CD4-positive, alpha-beta T cell treated with Interleukin-21 for 1 hour (primary cell): ENCODE data around the gene SLC39A7.
"Not testable (repeated sequence)": the region's sequence is repeated elsewhere in the genome, so short reads cannot be mapped to it uniquely, and the experiment has no call there.

ENCODE experiments used
- DNase-seq: peaks from one replicate; pipeline ENCODE4 v3.0.0-alpha.2; 2020

The SLC39A7 gene

DNA sequence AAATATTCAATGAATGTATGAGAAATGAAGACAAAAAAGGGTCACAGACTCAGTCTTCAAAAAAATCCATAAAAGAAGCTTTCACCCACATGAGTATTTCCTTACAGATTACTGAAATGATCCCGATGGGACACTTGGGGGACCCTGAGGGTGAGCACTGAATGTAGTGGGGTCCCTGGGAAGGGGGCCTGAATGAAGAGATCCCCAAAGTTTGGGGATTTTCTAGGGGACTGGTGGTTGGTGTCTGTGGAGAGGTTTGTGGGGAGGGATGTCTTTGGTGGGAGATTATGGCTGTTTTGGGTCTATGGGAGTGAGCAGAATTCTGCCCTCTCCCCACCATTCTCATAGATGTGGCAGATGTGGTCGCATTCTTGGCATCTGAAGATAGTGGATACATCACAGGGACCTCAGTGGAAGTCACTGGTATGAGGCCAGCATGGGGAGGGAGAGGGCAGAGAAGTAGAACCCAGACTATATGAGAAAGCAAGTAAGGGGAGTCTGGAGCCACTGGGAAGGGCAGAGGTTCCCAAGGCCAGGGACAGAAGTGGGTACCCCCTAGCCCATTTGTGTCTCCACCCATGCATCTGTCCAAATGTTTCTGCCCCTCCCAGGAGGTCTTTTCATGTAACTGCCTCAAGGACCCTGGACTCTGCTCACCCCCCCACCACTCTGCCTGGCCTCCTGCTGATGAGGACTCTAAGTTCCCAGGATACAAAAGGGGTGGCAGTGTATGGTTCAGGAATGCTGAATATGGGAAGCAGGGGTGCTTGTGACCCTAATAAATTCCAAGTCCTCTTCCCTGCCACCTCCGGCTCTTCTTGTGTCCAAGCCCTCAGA lies 5.6 kb downstream of the SLC39A7 start:
- DNase-seq = no peak

- no peak for DNase-seq
Observed at GRCh38 chr6:33206864-33207551, 6.3 kb downstream of the SLC39A7 start.

- DNase-seq = peak; percentile 35
Observed at GRCh38 chr6:33207552-33208090, 7.0 kb downstream of the SLC39A7 start.

DNA sequence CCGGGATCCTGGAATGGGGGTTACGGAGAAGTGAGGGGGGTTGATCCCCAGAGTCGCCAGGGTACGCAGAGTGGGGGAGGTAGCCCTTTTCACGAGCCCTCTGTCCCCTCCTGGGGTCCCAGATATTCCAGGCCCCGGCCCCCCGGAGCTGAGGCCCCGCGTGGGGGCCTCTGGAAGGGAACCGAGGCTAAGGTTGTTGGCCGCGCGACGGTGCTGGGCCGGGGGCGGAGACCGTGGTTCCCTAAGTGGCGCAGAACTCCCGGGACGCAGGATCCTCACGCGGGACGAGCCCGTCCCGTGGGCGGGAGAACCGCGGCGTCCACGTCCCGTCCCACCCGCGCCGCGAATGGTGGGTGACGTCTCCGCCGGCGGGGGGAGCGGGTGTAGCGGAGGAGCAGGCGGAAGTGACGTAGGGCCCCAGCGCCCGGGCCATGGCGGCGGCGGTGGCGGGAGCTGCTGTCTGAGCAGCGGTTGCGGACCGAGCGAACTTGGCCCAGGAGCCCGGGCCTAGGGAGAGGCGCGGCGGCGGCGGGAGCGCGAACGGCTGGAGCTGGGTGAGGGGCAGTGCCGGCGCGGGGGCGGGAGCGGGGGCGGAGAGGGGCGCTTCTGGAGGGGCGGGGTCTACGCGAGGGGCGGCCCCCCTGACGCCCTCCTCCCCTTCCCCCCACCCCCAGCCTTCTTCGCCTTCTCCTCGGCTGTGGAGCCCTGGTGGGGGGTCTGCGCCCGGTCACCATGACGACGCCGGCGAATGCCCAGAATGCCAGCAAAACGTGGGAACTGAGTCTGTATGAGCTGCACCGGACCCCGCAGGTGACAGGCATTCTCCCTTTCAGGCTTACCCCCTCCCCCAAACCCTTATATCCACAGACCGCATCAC lies 7.7 kb downstream of the SLC39A7 start, which contains the start of gene RING1:
TSS of gene RING1 (plus strand) at position 410 of the 877 bp plus-strand sequence. CDS start at position 733, 323 bp downstream.
- DNase-seq = peak; percentile 88

GRCh38 chr6:33209856-33210255 lies 9.2 kb downstream of the SLC39A7 start:
- DNase-seq = no peak

DNA sequence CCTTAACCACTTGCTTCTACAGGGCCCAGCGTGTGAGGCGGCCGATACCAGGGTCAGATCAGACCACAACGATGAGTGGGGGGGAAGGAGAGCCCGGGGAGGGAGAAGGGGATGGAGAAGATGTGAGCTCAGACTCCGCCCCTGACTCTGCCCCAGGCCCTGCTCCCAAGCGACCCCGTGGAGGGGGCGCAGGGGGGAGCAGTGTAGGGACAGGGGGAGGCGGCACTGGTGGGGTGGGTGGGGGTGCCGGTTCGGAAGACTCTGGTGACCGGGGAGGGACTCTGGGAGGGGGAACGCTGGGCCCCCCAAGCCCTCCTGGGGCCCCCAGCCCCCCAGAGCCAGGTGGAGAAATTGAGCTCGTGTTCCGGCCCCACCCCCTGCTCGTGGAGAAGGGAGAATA lies 10.5 kb downstream of the SLC39A7 start:
- DNase-seq = no peak

DNA sequence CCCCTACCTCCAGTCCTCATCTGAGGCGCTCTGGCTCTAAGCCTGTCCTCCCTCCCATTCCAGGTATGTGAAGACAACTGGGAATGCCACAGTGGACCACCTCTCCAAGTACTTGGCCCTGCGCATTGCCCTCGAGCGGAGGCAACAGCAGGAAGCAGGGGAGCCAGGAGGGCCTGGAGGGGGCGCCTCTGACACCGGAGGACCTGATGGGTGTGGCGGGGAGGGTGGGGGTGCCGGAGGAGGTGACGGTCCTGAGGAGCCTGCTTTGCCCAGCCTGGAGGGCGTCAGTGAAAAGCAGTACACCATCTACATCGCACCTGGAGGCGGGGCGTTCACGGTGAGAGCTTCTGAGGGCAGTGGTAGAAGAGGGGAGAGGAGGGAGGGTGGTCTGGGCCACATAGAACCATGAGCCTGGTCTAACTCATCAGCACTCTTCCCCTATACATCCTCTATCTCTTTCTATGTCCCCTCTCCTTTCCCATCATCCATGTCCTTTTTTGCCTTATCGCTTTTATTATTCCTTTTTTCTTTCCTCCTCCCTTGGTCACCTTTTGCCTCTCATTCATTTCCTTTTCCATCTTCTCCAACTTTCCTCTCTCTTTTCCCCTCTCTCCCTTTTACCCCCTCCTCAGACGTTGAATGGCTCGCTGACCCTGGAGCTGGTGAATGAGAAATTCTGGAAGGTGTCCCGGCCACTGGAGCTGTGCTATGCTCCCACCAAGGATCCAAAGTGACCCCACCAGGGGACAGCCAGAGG lies 11.2 kb downstream of the SLC39A7 start:
- DNase-seq = no peak

- no peak for DNase-seq
Observed at GRCh38 chr6:33212857-33213165, 12.1 kb downstream of the SLC39A7 start.

DNA sequence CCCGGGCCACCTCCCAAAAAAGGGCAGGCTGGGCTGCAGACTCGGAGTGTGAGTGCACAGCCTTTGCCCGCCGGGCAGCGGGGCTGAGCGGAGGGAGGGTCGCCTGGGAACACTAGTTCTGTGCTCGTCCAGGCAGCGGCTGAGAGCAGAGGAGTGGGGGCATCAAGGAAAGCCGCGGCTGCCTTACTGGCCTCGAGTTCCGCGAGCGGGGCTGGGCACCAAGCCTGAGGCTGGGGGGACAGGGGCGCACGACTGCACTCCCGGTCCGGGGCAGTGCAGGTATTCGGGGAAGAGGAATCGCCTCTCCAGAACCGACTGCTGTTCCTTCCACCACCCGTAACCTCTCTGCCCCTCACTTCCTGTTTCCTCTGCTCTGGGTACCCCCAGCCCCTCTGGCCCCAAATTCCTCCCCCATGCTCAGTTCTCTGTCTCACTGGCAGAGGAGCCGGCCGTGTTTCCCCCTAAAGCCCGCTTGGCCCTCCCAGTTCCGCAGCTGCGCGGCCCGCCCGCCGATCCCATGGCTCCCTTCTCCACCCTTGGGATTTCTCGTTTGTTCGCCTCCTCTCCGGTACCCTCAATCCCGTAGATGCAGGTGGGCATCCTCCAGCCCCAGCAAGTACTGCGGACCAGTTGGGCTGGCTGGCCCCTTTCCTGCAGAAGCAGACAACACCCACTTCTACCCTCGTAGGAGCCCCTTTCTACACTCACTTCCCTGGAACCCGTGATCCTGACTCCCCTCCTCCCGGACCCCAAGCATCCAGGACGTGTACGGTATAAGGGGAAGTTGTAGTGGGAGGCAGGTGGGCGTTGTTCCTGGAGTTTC lies 12.7 kb downstream of the SLC39A7 start:
- no peak for DNase-seq

GRCh38 chr6:33213989-33214335 lies 13.3 kb downstream of the SLC39A7 start:
- DNase-seq = no peak

DNA sequence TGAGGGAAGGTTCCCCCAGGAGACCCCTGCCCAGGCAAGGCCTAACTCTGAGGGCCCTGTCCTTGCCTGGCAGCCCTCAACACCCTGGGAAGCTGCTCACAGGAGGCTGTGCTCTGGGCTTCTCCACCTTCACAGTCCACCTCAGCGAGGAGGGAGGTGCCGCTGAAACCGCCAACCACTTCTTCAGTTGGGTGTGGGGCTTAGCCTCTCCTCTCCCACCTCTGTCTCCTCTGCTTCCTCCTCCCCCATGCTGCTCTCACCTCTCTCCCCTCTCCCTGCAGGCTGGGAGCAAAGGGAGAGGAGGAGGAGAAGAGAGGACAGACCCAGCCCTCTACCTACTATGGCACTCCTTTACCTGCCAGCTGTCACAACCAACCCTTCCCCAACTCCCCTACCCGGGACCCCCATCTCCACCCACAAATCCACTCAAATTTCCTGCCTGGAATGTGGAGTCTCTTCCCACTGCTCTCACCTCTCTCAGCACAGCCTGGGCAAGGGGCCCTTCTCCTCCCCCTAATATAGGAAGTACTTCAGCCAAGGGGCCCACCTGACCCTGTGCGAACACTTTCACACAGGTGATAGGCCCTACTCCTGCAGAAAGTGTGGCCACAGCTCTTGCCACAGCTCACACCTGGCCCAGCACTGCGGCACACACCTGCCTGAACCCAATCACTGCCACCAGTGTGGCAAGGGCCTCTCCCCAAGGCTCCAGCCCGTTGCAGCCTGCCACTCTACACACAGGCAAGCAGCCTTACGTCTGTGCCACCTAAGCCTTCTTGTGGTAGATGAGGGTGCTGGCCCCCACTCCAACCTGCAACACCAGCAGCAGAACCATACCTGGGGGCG lies 14.8 kb downstream of the SLC39A7 start:
- no peak for DNase-seq

DNA sequence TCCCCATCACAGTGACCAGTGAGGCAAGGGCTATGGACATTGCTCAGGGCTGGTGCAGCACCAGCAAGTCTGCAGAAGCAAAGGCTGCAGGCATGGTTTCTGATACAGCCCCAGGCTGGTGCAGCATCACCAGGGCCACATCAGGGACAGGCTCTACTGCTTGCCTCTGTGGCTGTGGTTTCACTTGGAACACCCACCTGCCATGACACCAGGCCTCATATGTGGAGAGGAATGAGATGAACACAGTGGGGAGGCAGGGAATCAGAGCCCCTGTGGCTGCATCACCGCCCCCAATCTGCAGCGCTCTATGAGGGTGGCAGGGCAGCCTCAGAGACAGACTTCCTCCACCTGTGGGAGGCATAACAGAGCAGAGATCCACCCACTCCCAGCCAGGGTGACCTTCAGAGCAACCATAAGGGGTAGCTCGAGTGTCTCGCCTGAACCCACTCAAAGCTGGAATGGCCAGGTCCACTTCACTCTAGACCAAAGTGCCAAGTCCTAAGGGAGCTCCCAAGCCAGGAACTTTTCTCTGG lies 15.5 kb downstream of the SLC39A7 start:
- no peak for DNase-seq

- no peak for DNase-seq
Observed at GRCh38 chr6:33217246-33217645, 16.6 kb downstream of the SLC39A7 start.

DNA sequence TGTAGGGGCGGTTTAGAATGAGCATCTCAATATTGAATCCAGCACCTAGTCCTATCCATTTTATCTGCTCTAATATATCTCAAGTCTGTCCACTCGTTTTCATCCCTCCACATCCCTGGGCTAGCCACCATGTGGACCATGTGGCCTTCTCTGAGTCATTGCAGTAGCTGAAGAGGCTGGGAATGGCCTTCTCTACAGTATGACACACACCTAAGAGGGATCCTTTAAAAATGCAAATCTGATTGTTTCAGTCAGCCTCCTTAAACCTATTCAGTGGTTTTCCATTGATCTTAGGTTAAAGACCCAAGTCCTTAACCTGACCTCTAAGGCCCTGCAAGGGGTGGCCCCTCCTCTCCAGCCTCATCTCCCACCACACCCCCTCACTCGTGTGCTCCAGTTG lies 17.0 kb downstream of the SLC39A7 start:
- DNase-seq = no peak

GRCh38 chr6:33226503-33227120 lies 25.9 kb downstream of the SLC39A7 start:
- not testable (repeated sequence) for DNase-seq

- no peak for DNase-seq
Observed at GRCh38 chr6:33235221-33235634, 34.6 kb downstream of the SLC39A7 start.

- no peak for DNase-seq
Observed at GRCh38 chr6:33236328-33236727, 35.7 kb downstream of the SLC39A7 start.

DNA sequence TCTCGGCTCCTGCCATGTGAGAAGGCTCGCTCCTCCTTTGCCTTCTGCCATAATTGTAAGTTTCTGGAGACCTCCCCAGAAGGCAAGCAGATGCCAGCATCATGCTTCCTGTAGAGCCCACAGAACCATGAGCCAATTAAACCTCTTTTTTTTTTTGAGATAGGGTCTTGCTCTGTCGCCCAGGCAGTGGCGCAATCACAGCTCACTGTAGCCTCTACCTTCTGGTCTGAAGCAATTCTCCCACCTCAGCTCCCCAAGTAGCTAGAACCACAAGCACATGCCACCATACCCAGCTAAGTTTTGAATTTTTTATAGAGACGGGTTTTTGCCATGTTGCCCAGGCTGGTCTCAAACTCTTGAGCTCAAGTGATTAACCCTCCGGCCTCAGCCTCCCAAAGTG lies 36.2 kb downstream of the SLC39A7 start:
- DNase-seq = no peak

GRCh38 chr6:33237741-33238140 lies 37.1 kb downstream of the SLC39A7 start:
- no peak for DNase-seq

DNA sequence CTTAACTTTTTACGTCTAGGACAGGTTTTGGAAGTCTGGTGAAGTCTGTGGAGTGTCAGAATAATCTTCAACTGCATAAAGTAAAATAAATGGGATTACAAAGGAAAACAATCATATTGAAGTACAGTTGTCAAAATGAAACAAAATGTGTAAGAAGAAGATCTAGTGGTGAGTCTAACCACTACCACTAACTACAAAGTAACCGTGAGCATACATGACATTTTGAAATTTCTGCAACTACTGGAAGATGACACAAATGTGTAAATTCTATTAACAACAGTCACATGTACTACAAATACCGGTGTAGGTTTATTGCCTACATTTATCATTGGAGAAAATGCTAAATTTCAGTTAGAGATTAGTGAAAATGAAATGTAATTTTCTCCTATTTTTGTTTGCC lies 41.3 kb downstream of the SLC39A7 start:
- no peak for DNase-seq
